HCT116 (cell line): ENCODE results near the gene C9. TPM values are rescaled to one million over a fixed set of nuclear protein-coding genes. Genes with fewer than 3 reads are reported as not detected.

ENCODE experiments used
- ATAC-seq: fragments of 200-7000 bp; cut with Tn5 transposase; 2 replicates; pipeline ENCODE4 v1.9.1; 2020; ENCODE audit warnings: mild to moderate bottlenecking, moderate library complexity
- BruUV-seq: library from RNA; stranded (reverse); fragments of 400-500 nt; replicated peaks from 2 replicates; lab custom pipeline; 2021; lab: Mats Ljungman, UMichigan
- CTCF ChIA-PET: fragments of 300-600 bp; sonication (Branson Sonifier 250); formaldehyde crosslinking; loops from one replicate; lab custom pipeline; 2021; ENCODE audit warnings: antibody characterized with exemption; lab: Charles Lee
- POLR2A ChIA-PET: fragments of 300-600, 350-600 bp; sonication (Branson Sonifier 250); formaldehyde crosslinking; loops from one replicate; lab custom pipeline; 2021; ENCODE audit warnings: antibody characterized with exemption; lab: Charles Lee
- RAD21 ChIA-PET, 2 experiments: fragments of 300-600 bp; sonication (Branson Sonifier 250); formaldehyde crosslinking; loops; one replicate each; lab custom pipeline; 2023; ENCODE audit warnings: low total read pairs in 2 of 2; ENCODE audit not compliant: uncharacterized antibody in 2 of 2, unreplicated experiment in 2 of 2, low non-redundant PET in 1 of 2; lab: Charles Lee
- DNase-seq: peaks from one replicate; pipeline ENCODE4 v3.0.0-alpha.2; 2010; ENCODE audit warnings: low read depth, low spot score
- H2AFZ ChIP-seq: fragments of 200-600 bp; shearing (Covaris generic), sonication (generic); 2 replicates; pipeline ENCODE4 v1.6.1; 2017; ENCODE audit warnings: low read depth, mixed run types, mixed read lengths, antibody characterized with exemption, low read length; ENCODE audit not compliant: poor library complexity, severe bottlenecking
- H3K27ac ChIP-seq: 2 replicates; pipeline ENCODE4 v1.5.1; 2012; ENCODE audit warnings: low read depth, low read length
- H3K27me3 ChIP-seq: fragments of 200-600 bp; sonication (generic); 2 replicates; pipeline ENCODE4 v1.6.1; 2016; ENCODE audit warnings: mixed run types, low read length, mixed read lengths; ENCODE audit not compliant: insufficient read depth
- H3K36me3 ChIP-seq, 2 experiments: fragments of 200-500 bp in 1 of 2; fragments of 200-600 bp in 1 of 2; sonication (Bioruptor generic) in 1 of 2; sonication (generic) in 1 of 2; 2 replicates each; pipeline versions ENCODE4 v1.5.1 to v1.6.1; 2014 to 2016; ENCODE audit warnings: low read length in 2 of 2, inconsistent platforms in 1 of 2, mixed read lengths in 1 of 2, mixed run types in 1 of 2; ENCODE audit not compliant: insufficient read depth in 2 of 2, control insufficient read depth in 1 of 2
- H3K4me1 ChIP-seq, 2 experiments: fragments of 200-600 bp in 1 of 2; sonication (generic) in 1 of 2; 2 replicates each; pipeline versions ENCODE4 v1.5.1 to v1.6.1; 2012 to 2017; ENCODE audit warnings: low read length in 2 of 2, inconsistent platforms in 1 of 2, mild to moderate bottlenecking in 1 of 2, mixed read lengths in 1 of 2, mixed run types in 1 of 2, moderate library complexity in 1 of 2; ENCODE audit not compliant: insufficient read depth in 2 of 2, control insufficient read depth in 1 of 2
- H3K4me2 ChIP-seq: fragments of 200-600 bp; sonication (generic); 2 replicates; pipeline ENCODE4 v1.6.1; 2017; ENCODE audit warnings: mixed run types, low read length, mixed read lengths
- H3K4me3 ChIP-seq, 2 experiments: fragments of 200-600 bp in 1 of 2; sonication (generic) in 1 of 2; replicated peaks in 1 of 2; 2 replicates each; pipeline ENCODE4 v1.5.1; 2011 to 2016; ENCODE audit warnings: low read length in 2 of 2, control low read depth in 1 of 2, low read depth in 1 of 2, mild to moderate bottlenecking in 1 of 2, mixed read lengths in 1 of 2, mixed run types in 1 of 2
- H3K79me2 ChIP-seq: fragments of 200-600 bp; sonication (generic); 2 replicates; pipeline ENCODE4 v1.6.1; 2017; ENCODE audit warnings: mild to moderate bottlenecking, mixed run types, low read length, moderate library complexity, mixed read lengths; ENCODE audit not compliant: insufficient read depth
- H3K9ac ChIP-seq: fragments of 200-600 bp; sonication (generic); 2 replicates; pipeline ENCODE4 v1.6.1; 2016; ENCODE audit warnings: low read length, mixed read lengths
- H3K9me2 ChIP-seq: fragments of 200-600 bp; sonication (generic), shearing (Covaris generic); 2 replicates; pipeline ENCODE4 v1.6.1; 2017; ENCODE audit warnings: mixed run types, mild to moderate bottlenecking, moderate library complexity; ENCODE audit not compliant: insufficient read depth
- H3K9me3 ChIP-seq, 2 experiments: fragments of 200-500 bp in 1 of 2; fragments of 200-600 bp in 1 of 2; sonication (Bioruptor generic) in 1 of 2; sonication (generic) in 1 of 2; 2 replicates each; pipeline ENCODE4 v1.6.1; 2014 to 2017; ENCODE audit warnings: low read length in 2 of 2, mixed read lengths in 2 of 2, inconsistent platforms in 1 of 2, low read depth in 1 of 2, mild to moderate bottlenecking in 1 of 2, mixed run types in 1 of 2, moderate library complexity in 1 of 2; ENCODE audit not compliant: control insufficient read depth in 1 of 2, insufficient read depth in 1 of 2
- H4K20me1 ChIP-seq: fragments of 200-600 bp; sonication (generic), shearing (Covaris generic); 2 replicates; pipeline ENCODE4 v1.6.1; 2017; ENCODE audit warnings: mixed run types, mild to moderate bottlenecking, moderate library complexity; ENCODE audit not compliant: insufficient read depth
- ATF3 ChIP-seq: IDR thresholded peaks from 2 replicates; pipeline ENCODE4 v1.6.1; 2012
- CBX3 ChIP-seq: IDR thresholded peaks from 2 replicates; pipeline ENCODE4 v1.6.1; 2012; ENCODE audit warnings: low read depth
- CTCF ChIP-seq, 3 experiments: fragments of 200-600 bp in 1 of 3; sonication (generic) in 1 of 3; IDR thresholded peaks in 2 of 3; conservative IDR thresholded peaks in 1 of 3; 2 replicates each; pipeline ENCODE4 v1.5.1; 2012 to 2017; ENCODE audit warnings: low read depth in 2 of 3, low read length in 2 of 3, antibody characterized with exemption in 1 of 3, borderline replicate concordance in 1 of 3, control low read depth in 1 of 3, mild to moderate bottlenecking in 1 of 3, mixed read lengths in 1 of 3, mixed run types in 1 of 3, moderate library complexity in 1 of 3; ENCODE audit not compliant: insufficient read depth in 1 of 3
- ELF1 ChIP-seq: IDR thresholded peaks from 2 replicates; pipeline ENCODE4 v1.6.1; 2012; ENCODE audit warnings: low read depth, borderline replicate concordance
- RAD21 ChIP-seq: IDR thresholded peaks from 2 replicates; pipeline ENCODE4 v1.6.1; 2012; ENCODE audit warnings: low read depth, mild to moderate bottlenecking
- SIN3A ChIP-seq: IDR thresholded peaks from 2 replicates; pipeline ENCODE4 v1.6.1; 2012; ENCODE audit warnings: low read depth
- TCF7L2 ChIP-seq: IDR thresholded peaks from 2 replicates; pipeline ENCODE4 v1.7.0; 2011; ENCODE audit warnings: borderline replicate concordance, inconsistent platforms; ENCODE audit not compliant: insufficient read depth, insufficient read length; ENCODE audit errors: extremely low read depth
- intact Hi-C: fragments of 100-400 bp; cut with micrococcal nuclease; formaldehyde crosslinking; loops from 2 replicates; pipeline ENCODE4 v1.10.0; 2022
- total RNA-seq: library from RNA; stranded (reverse); gene quantifications from one replicate; pipeline ENCODE4 v1.2.1, GENCODE V29; 2021; ENCODE audit not compliant: unreplicated experiment

Gene C9
- total RNA-seq, 1 experiment from 2014 or later: 0.34 TPM

- Histone ChIP-seq H2AFZ (no peak overlapping the region), H3K4me3 (no peak overlapping the region), H3K4me2 (no peak overlapping the region), H3K27me3 (no peaks in the 10 kb centered on the region), H3K4me1 (no peaks in the 10 kb centered on the region), H3K9me3 (no peaks in the 10 kb centered on the region), H3K9me2 (no peaks in the 10 kb centered on the region), H3K36me3 (no peaks in the 10 kb centered on the region), H4K20me1 (no peaks in the 10 kb centered on the region), H3K9ac (no peak overlapping the region), H3K27ac (no peak overlapping the region), H3K79me2 (no peaks in the 10 kb centered on the region)
- no peak for ATAC-seq
- ChIA-PET CTCF (no interaction called here), POLR2A (no interaction called here), RAD21 (no interaction called here)
- no peak for TF ChIP-seq RAD21
- TF ChIP-seq SIN3A: no peak
- TF ChIP-seq ELF1: no peak
- TF ChIP-seq ATF3: no peak
- TF ChIP-seq CBX3: no peak
- no peak for TF ChIP-seq TCF7L2
- no peak for TF ChIP-seq CTCF (IDR thresholded peaks at IDR 0.05 in 2 of 3, conservative IDR thresholded peaks at IDR 0.05 in 1 of 3; ENCODE audit: borderline replicate concordance in 1 of 3, insufficient read depth in 1 of 3, low read depth in 2 of 3, low read length in 2 of 3)
- intact Hi-C loops: no loop called here
- no TSS peak for BruUV-seq
- no peak for DNase-seq
Observed at GRCh38 chr5:39240750-39241149, 123.5 kb downstream of the C9 start.
